Fibroblast of mammary gland (primary cell): ENCODE results near the gene TRPC4.

ENCODE experiments used
- DNase-seq: peaks from one replicate; pipeline ENCODE4 v3.0.0-alpha.2; 2010; ENCODE audit warnings: low read depth
- H3K4me3 ChIP-seq: 2 replicates; pipeline ENCODE4 v1.5.1; 2011; ENCODE audit warnings: low read depth, mild to moderate bottlenecking, low read length, moderate library complexity; ENCODE audit not compliant: control insufficient read depth
- TF ChIP-seq, protein P1 (sequence below): conservative IDR thresholded peaks from 2 replicates; pipeline ENCODE4 v1.5.1; 2011; ENCODE audit warnings: low read depth, low read length, inconsistent platforms; ENCODE audit not compliant: control insufficient read depth, insufficient read depth

Gene TRPC4

DNA sequence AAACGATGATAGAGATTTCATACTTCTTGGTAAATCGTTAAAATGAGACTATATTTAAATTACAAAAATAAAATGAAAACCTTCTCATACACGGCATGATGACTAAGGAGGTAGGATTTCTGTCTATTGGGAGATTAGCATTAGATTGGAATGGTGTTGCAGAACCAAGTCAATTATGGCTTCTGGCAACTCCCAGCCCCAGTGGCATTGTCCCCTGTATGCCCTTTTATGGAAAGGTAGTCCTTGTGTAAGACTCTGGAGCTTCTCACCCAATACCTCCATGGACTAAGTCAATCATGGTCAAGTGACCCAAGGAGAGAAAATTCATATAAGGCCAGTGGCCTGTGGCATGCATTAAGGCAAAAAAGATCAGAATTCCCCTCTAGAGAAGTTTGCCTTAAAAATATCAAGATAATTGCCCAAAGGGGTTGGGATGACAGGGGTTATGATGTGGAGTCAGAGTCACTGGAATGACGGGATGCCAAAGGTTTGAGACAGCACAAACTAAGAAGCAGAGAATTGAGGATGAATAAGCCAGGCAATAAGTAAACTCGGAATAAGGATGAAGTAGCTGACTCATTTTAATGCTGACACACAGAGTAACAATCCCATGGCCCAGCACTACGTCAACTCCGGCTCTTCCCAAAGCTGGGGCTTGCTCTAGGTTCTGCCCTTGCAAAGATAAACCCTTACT, 213.2 kb downstream of the TRPC4 start:
- DNase-seq, result peak; percentile 99
- no peak overlapping the region for H3K4me3 ChIP-seq
- TF ChIP-seq, protein P1, sequence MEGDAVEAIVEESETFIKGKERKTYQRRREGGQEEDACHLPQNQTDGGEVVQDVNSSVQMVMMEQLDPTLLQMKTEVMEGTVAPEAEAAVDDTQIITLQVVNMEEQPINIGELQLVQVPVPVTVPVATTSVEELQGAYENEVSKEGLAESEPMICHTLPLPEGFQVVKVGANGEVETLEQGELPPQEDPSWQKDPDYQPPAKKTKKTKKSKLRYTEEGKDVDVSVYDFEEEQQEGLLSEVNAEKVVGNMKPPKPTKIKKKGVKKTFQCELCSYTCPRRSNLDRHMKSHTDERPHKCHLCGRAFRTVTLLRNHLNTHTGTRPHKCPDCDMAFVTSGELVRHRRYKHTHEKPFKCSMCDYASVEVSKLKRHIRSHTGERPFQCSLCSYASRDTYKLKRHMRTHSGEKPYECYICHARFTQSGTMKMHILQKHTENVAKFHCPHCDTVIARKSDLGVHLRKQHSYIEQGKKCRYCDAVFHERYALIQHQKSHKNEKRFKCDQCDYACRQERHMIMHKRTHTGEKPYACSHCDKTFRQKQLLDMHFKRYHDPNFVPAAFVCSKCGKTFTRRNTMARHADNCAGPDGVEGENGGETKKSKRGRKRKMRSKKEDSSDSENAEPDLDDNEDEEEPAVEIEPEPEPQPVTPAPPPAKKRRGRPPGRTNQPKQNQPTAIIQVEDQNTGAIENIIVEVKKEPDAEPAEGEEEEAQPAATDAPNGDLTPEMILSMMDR, result no peak

- peak; percentile 10 for DNase-seq
- TF ChIP-seq, protein P1, result no peak
- no peak overlapping the region for H3K4me3 ChIP-seq
These were observed 217.0 kb downstream of the TRPC4 start for GRCh38 chr13:37652596-37652995.

DNA sequence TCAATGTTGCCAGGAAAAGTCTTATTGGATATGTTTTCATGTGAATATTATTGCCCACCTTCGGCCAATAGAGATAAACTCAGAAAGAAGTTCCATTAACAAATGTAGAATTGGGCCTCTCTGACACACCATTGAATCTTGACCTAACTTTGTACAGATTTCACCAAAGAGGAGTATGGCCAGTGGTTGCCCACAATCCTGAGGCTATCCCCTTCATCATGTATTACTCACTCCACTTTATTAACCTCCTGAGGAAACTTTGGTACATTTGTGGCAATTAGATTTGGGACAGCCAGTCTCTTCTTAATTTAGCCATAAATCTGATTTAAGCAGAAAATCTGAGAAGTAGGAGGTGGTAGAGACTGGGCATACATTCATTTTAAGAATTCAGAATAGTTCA, 217.7 kb downstream of the TRPC4 start:
- TF ChIP-seq, protein P1, result no peak
- no peak overlapping the region for H3K4me3 ChIP-seq
- peak; percentile 25 for DNase-seq

DNA sequence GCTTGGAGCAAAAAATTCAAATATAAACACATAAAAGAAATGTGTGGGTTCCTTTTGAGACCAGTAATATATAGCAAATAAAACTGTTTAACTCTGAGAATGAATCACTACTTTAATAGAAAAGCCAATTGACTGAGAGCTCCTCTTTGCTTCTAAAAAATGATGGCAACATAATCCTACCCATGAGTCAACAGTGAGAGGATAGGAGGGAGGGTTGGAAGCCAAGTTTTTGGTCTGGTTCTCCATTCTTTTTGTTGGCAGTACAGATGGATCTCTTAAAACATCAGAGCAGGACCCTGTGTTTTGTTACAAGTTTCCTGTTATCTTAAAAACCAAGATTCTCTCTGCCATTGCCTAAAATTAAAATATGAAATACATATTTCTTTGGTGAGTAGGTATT, 221.0 kb downstream of the TRPC4 start:
- DNase-seq, result peak; percentile 80
- TF ChIP-seq, protein P1, result no peak
- H3K4me3 ChIP-seq, result no peak overlapping the region

GRCh38 chr13:37647031-37647650, 222.4 kb downstream of the TRPC4 start:
- no peak for DNase-seq
- TF ChIP-seq, protein P1, result no peak
- H3K4me3 ChIP-seq, result no peak overlapping the region

- TF ChIP-seq, protein P1, result no peak
- no peak overlapping the region for H3K4me3 ChIP-seq
- DNase-seq, result no peak
These were observed 223.0 kb downstream of the TRPC4 start for GRCh38 chr13:37646531-37646930.

DNA sequence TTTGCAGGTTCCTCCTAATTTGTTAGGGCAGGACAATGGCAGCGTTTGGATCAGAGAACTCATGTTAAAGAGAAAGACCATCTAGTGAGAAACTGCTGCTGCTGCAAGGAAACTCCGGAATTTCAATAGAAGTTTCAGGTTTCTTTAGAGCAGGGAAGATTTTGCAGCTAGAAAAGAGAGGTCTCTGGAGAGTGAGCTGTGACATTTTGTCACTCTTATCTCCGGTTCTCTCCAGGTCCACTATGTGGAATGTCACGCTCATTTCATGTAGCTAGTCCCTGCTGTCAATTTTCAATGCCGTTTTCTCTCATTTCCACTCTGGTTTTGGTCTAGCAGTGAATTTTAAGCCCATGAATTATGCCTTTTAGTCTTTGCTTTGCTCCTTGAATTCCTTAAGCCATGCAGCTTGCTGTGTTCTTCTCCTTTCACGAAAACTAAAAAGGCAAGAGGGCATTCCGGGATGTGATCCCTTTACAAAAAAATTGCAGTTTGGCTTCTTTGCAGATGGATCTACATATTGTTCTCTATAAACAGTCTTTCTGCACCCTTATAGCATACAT, 224.3 kb downstream of the TRPC4 start:
- DNase-seq, result no peak
- TF ChIP-seq, protein P1, result no peak
- no peak overlapping the region for H3K4me3 ChIP-seq
